NCI-H1417 (cell line): ENCODE results near the gene C2CD4D.
"Not testable (repeated sequence)": the region's sequence is repeated elsewhere in the genome, so short reads cannot be mapped to it uniquely, and the experiment has no call there.

ENCODE experiments used
- DNase-seq, 3 experiments: peaks; one replicate each; lab custom pipeline; 2025; lab: John Stamatoyannopoulos, UW

C2CD4D gene

DNA sequence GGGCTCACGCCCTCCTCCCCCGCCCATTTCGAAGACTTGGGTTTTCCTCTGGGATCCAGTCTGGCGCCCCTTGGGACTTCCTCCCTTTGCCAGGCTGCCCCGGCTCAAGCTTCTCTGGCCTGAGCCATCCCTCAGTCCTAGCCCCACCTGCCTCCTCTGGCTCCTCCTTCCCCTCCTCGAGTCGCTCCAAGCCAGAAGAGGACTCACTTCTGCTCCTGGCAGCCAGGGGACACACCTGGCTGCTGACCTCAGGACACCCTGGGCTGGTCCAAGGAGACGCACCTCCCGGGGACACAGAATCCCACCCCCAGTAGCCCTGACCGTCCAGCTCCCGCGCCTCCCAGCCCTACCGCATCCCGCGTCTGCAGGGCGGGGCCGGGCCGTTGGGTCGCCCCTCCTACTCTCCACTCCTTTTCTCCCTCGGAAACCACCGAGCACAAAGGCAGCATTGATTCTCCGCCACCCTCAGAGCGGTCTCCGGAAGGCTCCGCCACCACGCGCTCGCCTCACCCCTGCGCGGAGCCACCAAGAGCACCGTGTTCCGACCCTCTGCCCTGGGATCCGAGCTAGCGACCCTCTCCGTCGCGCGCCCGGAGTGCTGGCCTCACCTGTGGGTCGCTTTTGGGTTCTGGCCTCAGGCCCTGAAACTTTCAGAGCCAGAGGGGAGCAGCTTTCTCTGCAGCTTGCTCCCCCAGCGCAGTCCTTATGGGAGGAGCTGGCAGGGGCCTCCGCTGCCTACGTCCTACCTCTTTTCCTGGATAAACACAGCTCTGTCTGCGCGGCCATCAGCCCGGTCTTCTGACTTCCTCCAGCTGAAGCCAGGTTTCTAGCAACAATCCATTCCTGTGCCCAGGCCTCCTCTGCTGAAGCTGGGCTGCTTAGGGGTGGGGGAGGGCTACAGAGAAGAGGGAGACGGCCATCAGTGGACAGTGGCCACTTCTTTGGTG, at the start of gene C2CD4D:
C2CD4D (minus strand) TSS at position 364 of the 947 bp plus-strand sequence. CDS start 831 bp downstream, outside the sequence.
- peak; percentile 90 to 92 (median 92) for DNase-seq

DNA sequence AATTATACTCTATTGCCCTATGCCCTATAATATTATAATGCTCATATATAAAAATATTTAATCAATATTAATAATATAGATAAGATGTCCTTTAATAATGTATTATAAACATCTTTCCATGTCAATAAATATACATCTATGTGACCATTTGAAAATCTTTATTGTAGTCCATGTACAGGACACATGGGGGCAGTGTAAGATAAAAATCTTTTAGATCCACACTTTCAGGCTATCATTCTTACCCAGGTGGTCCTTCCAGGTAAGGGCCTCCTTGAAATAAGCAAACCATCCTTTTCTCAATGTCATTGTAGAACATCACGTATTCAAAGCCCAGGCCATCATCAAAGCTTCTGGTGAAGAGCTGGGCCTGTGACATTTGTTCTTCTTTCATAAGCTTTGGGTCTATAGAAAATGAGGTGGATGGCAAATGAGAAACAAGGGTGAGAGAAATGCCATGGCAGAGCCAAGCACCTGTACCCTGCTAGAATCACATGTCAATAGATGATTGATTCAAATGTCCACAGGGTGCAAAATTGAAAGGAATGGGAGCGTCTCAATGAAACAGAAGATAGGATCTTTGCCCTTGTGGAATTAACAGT, 49.5 kb upstream of the C2CD4D start:
- DNase-seq, result peak in 2 of 3 experiments; percentile 17 to 45

DNA sequence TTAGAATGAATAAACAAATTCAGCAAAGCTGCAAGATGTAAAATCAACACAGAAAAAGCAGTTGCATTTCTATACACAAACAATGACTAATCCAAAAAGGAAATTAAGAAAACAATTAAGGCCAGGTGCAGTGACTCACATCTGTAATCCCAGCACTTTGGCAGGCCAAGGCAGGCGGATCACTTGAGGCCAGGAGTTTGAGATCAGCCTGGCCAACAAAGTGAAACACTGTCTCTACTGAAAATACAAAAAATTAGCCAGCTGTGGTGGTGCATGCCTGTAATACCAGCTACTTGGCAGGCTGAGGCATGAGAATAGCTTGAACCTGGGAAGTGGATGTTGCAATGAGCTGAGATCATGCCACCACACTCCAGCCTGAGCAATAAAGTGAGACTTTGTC, 47.4 kb upstream of the C2CD4D start:
- no peak for DNase-seq

DNA sequence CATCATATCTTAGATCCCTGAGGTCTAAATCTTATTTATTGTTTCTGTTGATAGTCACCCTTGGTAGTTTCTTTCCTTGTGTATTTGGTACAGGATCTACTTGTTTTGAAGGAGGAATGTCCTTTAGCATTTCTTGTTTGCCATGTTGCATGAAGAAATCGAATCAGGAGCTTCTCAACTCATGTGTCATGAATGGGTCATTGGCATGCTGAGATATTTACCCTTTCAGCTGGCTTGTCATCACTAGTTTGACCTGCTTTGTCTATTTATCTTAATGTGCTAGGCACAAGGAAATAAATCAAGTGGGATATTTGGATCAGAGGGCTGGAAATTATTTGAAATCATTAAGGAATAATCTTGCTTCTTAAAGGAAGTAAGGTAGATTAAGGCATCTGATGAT, 45.9 kb upstream of the C2CD4D start:
- no peak for DNase-seq

DNA sequence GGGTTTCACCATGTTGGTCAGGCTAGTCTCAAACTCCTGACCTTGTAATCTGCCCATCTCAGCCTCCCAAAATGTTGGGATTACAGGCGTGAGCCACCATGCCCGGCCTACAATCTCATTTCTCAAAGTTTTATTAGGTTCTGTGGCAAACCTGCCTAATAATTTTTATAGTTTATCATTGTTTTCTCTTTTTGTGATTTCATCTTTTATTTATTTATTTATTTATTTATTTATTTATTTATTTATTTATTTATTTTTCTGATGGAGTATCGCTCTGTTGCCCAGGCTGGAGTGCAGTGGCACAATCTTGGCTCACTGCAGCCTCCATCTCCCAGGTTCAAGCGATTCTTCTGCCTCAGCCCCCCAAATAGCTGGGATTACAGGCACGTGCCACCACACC, 45.3 kb upstream of the C2CD4D start:
- not testable (repeated sequence) for DNase-seq

DNA sequence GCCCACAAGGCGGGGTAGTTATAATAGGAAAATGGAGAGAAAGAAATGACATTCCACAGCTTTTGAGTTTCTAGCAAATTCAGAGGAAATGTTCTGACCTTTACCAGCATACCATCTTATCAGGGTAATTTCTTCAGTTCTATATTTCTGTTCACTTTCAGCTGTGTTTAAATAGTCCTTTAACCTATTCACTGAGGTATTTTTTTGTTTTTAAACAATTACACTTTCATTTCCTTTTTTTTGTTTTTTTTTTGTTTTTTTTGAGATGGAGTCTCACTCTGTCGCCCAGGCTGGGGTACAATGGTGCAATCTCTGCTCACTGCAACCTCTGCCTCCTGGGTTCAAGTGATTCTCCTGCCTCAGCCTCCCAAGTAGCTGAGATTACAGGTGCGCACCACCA, 44.8 kb upstream of the C2CD4D start:
- DNase-seq, result not testable (repeated sequence)

DNA sequence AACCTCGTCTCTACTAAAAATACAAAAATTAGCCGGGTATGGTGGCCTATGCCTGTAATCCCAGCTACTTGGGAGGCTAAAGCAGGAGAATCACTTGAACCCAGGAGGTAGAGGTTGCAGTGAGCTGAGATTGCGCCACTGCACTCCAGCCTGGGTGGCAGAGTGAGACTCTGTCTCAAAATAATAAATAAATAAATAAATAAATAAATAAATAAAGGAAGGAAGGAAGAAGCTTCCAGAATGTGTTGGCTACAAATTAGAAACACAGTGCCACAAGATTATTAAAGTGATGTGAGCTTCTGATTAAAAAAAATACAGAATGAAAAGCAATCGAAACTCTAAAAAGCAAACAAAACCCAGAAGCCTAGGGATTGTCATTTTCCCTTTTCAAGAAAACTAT, 44.3 kb upstream of the C2CD4D start:
- not testable (repeated sequence) for DNase-seq

DNA sequence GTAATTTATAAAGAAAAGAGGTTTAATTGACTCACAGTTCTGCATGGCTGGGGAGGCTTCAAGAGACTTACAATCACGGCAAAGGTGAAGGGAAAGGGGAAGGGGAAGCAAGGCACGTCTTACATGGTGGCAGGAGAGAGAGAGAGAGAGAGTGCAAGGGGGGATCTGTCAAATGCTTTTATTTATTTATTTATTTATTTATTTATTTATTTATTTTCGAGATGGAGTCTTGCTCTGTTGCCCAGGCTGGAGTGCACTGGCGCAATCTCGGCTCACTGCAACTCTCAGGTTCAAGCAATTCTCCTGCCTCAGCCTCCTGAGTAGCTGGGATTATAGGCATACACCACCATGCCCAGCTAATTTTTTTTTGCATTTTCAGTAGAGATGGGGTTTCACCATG, 43.3 kb upstream of the C2CD4D start:
- not testable (repeated sequence) for DNase-seq

DNA sequence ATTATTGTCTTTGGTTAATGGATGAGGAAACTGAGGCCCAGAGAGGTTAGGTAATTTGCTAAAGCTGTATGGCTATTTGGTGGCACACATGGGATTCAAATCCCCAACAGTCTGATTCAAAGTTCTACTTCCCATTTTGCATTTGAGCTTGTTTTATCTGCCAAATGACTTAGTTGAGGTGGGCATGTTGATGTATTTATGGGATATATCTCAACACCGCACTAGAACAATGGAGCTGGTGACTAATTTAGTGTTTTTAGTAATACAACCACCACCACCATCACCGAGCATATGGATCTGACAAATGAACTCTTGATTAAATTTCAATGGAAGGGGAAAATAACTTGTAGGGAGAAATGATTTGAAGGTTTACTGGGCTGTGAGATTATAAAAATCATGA, 42.8 kb upstream of the C2CD4D start:
- no peak for DNase-seq

DNA sequence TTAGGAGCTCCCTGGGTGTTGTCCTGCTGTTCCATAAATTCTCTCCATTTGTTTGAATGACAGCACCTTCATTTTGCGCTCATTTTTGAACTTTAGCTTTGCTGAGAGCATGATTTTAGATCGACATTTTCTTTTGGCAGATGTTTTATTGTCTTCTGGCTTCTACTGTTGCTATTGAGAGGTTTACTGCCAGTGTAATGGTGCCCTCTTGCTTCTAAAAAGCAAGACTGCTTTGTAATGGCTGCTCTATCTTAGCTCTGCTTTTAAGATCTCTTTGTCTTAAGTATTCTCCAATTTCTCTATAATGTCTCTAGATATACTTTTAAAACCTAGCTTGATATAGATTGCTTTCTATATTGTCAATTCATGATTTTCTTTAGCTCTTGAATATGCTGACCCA, 41.9 kb upstream of the C2CD4D start:
- DNase-seq, result peak in 1 of 3 experiments; percentile 50

DNA sequence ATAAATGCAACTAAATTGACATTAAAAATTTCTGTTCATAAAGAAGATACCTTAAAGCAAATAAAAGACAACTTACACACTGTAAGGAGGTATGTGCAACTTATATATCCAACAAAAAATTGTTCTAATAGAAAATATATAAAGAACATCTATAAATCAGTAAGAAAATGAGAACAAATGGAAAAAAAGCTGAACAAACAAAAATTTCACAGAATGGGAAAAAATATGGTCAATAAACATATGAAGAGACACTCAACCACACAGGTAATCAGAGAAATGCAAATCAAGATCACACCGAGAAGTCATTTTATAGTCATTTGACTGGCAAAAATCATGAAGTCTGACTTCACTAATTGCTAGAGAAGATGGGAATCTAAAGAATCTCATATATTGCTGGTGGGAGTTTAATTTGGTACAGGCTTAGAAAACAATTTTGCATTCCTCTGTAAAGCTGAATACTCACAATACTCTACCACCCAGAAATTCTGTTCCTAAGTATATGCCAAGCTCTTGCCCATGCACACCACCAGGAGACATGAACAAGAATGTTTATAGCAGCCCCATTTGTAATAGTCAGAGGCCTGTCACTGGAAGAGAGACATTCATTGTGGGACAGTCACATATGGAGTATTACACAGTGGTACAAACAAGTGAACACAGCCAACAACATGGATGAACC, 35.9 kb upstream of the C2CD4D start:
- DNase-seq, result no peak

DNA sequence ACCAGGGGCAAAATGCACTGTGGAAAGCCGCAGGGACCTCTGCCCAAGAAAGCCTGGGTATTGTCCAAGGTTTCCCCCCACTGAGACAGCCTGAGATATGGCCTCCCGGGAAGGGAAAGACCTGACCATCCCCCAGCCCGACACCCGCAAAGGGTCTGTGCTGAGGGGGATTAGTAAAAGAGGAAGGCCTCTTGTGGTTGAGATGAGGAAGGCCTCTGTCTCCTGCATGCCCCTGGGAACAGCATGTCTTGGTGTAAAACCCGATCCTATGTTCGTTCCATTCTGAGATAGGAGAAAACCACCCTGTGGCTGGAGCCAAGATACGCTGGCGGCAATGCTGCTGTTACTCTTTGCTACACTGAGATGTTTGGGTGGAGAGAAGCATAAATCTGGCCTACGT, 33.2 kb upstream of the C2CD4D start:
- not testable (repeated sequence) for DNase-seq

DNA sequence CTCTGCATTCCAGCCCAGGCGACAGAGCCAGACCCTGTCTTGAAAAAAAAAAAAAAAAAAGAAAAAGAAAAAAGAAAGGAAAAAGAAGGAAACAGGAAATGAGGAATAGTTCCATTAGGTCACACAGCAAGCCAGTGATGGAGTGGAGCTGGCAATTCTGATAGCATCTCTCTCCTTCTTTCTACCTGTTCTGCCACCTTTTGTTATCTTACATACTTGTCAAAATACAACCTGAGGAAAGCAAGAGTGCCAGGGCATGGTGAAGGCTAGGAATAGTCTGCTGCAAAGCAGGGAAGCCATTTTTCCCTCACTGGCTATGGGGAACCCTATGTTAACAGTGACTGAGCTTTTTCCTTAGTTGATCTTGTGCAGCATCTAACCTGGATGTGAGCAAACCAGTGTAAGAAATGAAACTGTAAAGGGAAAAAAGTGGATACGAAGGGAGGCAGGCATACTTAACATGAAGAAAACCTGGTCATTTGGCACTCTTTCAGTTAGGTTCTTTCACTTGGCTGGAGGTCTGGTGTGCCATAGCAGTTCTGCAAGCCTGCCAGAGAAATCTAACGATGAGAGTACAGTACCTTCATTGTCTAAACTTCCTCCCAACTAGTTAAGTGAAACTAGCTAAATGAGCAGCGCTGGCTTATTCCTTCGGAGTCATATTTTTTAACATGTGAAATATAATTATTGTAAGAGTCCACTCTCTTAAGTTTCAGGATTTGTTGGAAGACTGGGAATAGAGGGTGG, 31.8 kb upstream of the C2CD4D start:
- no peak for DNase-seq

DNA sequence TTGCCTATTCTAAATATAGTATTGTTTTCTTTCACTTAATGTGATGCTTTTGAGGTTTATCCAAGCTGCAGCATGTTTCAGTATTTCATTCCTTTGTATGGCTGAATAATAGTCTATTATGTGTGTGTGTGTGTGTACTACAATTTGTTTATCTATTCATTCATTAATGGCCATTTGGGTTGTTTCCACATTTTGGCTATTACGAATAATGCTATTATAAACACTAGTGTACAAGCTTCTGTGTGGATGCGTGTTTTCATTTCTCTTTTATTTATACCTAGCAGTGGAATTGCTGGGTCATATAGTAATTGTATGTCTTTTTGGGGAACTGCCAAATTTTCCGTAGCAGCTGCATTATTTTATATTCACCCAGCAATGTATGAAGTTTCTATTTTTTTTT, 28.9 kb upstream of the C2CD4D start:
- no peak for DNase-seq

DNA sequence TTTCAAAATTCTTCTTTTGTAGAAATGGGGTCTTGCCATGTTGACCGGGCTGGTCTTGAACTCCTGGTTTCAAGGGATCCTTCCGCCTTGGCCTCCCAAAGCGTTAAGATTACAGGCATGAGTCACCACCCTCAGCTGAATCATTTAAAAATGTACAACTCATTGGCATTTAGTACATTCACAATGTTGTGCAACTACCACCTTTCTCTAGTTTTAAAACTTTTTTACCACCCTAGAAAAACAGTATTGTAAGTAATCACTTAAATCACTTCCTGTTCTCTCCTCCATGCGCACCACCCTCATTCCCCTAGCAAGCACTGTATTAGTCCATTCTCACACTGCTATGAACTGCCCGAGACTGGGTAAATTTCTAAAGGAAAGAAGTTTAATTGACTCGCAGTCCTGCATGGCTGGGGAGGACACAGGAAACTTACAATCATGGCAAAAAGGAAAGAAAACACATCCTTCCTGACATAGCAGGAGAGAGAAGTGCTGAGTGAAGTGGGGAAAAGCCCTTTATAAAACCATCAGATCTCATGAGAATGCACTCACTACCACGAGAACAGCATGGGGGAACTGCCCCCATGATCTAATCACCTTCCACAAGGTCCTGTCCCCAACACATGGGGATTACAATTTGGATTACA, 28.3 kb upstream of the C2CD4D start:
- DNase-seq, result no peak

DNA sequence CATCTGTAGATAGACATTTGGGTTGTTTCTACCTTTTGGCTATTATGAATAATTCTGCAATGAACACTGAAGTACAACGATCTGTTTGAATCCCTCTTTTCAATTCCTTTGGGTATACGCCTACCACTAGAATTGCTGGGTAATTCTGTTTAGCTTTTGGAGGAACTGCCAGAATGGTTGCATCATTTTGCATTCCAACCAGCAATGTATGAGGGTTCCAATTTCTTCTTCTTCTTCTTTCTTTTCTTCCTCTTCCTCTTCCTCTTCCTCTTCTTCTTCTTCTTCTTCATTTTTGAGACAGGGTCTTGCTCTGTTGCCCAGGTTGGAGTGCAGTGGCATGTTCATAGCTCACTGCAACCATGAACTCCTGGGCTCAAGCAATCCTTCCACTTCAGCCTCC, 27.7 kb upstream of the C2CD4D start:
- no peak for DNase-seq

DNA sequence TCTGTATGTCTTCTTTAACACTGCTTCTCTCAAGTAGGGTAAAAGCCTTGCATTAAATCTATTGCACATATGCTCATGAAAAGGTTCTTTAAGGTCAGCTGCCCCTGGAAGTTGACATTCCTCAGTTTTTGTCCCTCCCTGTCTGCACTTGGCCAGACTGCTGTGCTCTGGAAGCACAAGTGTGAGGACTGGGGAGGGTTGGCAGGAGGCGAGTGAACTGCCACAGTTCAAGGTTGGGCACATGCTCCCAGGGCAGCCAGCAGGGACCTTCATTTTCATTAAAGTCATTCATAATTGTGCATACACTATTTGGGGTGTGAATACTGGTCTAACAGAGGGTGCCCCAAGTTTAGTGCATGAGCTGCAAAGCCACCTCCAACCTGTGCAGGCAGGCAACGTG, 24.8 kb upstream of the C2CD4D start:
- no peak for DNase-seq

DNA sequence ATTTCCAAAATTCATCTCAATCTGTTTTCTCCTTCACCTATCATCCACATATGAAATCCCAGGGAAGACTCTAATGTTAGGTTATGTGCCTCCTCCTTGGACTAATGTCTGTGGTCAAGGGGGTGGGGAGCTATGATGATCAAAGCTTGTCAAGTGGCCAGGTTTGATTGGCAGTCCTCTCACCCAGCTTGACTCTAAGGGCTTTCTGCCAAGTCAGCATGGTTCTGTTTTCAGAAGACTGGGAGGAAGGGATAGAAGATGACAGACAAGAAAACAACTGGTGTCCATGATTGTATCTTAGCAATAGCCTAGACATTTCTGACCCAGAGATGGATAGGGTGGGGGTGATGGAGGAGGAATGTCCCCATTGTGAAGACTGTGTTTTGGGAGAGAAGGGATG, 23.0 kb upstream of the C2CD4D start:
- peak in 1 of 3 experiments; percentile 20 for DNase-seq

DNA sequence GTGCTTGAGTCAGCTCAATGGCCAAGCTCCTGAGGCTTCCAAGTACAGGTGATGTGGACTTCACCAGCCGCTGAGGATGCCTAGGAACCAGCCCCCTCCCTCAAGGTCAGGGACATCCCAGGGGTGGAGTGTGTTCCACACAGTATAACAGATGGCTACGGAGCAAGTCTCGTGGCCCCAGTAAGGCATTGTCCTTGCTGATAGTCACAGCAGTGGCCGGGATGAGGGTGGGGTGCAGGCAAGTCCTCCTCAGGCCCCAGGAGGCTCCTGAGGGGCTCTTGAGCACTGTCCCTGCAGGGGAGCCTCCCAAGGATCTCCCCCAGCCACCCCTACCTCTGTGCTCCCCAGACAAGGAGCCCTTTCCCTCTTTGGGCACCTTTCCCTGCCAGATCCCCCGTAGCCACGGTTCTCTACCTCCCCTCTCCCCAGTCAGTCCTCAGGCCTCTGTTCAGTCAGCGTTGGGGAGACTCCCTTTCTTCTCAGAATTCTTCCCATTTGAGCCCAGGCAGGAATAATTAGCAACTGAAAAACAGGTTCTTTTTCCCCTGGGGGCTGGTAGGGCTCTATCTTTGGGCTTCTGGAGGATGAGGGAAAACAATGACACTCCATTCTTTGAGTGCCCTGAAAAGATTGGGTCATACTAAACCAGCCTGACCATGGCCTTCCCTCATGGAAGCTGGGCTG, 21.0 kb upstream of the C2CD4D start:
- no peak for DNase-seq

DNA sequence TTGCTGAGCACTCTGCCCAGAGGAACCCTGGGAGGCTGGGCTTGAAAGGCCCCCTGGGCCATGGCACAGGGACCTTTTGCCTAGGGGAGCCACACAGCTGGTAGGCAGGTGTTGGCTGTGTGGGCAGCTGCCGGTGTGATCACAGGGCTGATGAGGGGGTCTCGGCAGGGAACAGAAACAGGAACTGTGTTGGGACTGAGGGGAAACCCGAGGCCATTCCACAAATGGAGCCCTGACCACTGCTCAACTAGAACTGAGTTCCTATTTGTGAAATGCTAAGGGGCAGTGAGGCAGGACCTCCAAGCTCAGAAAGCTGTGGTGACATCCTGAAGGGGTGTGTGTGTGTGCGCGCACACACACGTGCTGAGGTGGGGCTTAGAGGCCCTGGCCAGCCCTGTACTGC, 20.3 kb upstream of the C2CD4D start:
- DNase-seq, result no peak
